K562 (cell line): ENCODE results near the gene ENHO. TPM values are rescaled to one million over a fixed set of nuclear protein-coding genes. Genes with fewer than 3 reads are reported as not detected.

ENCODE experiments used
- ATAC-seq: fragments of 200-7000 bp; cut with Tn5 transposase; 3 replicates; pipeline ENCODE4 v1.9.1; 2020; ENCODE audit warnings: moderate library complexity
- BruUV-seq: library from RNA; stranded (reverse); fragments of 400-500 nt; replicated peaks from 2 replicates; lab custom pipeline; 2021; lab: Mats Ljungman, UMichigan
- CTCF ChIA-PET: fragments of 300-600 bp; formaldehyde crosslinking; extraction: SDS; loops from one replicate; lab custom pipeline; 2021; ENCODE audit warnings: low intra/inter-chr PET ratio; lab: Yijun Ruan, JAX
- POLR2A ChIA-PET: fragments of 300-600, 350-650 bp; sonication (Branson Sonifier 250); formaldehyde crosslinking; extraction: SDS; loops from one replicate; lab custom pipeline; 2021; ENCODE audit warnings: antibody characterized with exemption, inconsistent platforms; lab: Yijun Ruan, JAX
- DNase-seq, 4 experiments: peaks; one replicate each; pipeline versions ENCODE4 v3.0.0 to v3.0.0-alpha.2; 2011 to 2018; ENCODE audit warnings: low spot score in 3 of 4, mixed read lengths in 3 of 4; ENCODE audit errors: extremely low read depth in 1 of 4
- FAIRE-seq: peaks from 2 replicates; lab custom pipeline; 2011; peaks lifted over from hg19 to GRCh38; lab: Jason Lieb, UNC
- H2AFZ ChIP-seq: 2 replicates; pipeline ENCODE4 v1.6.0; 2011; ENCODE audit warnings: low read depth, low read length, control low read depth, inconsistent platforms
- H3K27ac ChIP-seq: fragments of 200-600 bp; 3 replicates; pipeline ENCODE4 v1.8.0; 2011; ENCODE audit warnings: low read depth, mild to moderate bottlenecking, control low read depth, inconsistent platforms, low read length, moderate library complexity, mixed read lengths; ENCODE audit errors: extremely low read depth
- H3K27me3 ChIP-seq, 2 experiments: fragments of 300-600 bp in 1 of 2; 2 replicates in 1 of 2; 3 replicates in 1 of 2; pipeline versions ENCODE4 v1.6.0 to v1.8.0; 2011; ENCODE audit warnings: inconsistent platforms in 2 of 2, low read length in 2 of 2, mild to moderate bottlenecking in 1 of 2, mixed read lengths in 1 of 2, moderate library complexity in 1 of 2; ENCODE audit not compliant: control insufficient read depth in 2 of 2, insufficient read depth in 2 of 2
- H3K36me3 ChIP-seq: fragments of 300-600 bp; 3 replicates; pipeline ENCODE4 v1.8.0; 2011; ENCODE audit warnings: mild to moderate bottlenecking, low read length, inconsistent platforms; ENCODE audit not compliant: control insufficient read depth, insufficient read depth
- H3K4me1 ChIP-seq, 2 experiments: fragments of 200-600 bp in 1 of 2; replicated peaks in 1 of 2; 2 replicates in 1 of 2; 3 replicates in 1 of 2; pipeline versions ENCODE4 v1.5.1 to v1.8.0; 2011; ENCODE audit warnings: inconsistent platforms in 2 of 2, low read length in 2 of 2, mild to moderate bottlenecking in 1 of 2, mixed read lengths in 1 of 2, moderate library complexity in 1 of 2; ENCODE audit not compliant: control insufficient read depth in 2 of 2, insufficient read depth in 2 of 2
- H3K4me2 ChIP-seq: 2 replicates; pipeline ENCODE4 v1.6.1; 2011; ENCODE audit warnings: low read length, control low read depth, inconsistent platforms, mixed read lengths; ENCODE audit not compliant: insufficient read depth
- H3K4me3 ChIP-seq: fragments of 200-600 bp; sonication (generic), shearing (Covaris generic); 2 replicates; pipeline ENCODE4 v1.5.1; 2016; ENCODE audit warnings: control low read depth, inconsistent platforms
- H3K79me2 ChIP-seq: fragments of 200-600 bp; 3 replicates; pipeline ENCODE4 v1.8.0; 2011; ENCODE audit warnings: low read length, inconsistent platforms; ENCODE audit not compliant: control insufficient read depth, insufficient read depth
- H3K9ac ChIP-seq, 2 experiments: 2 replicates each; pipeline versions ENCODE4 v1.6.0 to v1.6.1; 2011; ENCODE audit warnings: low read depth in 2 of 2, low read length in 2 of 2, control low read depth in 1 of 2, inconsistent platforms in 1 of 2, mild to moderate bottlenecking in 1 of 2, mixed read lengths in 1 of 2; ENCODE audit not compliant: insufficient read depth in 1 of 2
- H3K9me1 ChIP-seq: one replicate; pipeline ENCODE4 v1.6.0; 2011; ENCODE audit warnings: inconsistent platforms, mild to moderate bottlenecking, low read length, moderate library complexity; ENCODE audit not compliant: control insufficient read depth, insufficient read depth
- H3K9me3 ChIP-seq: replicated peaks from 2 replicates; pipeline ENCODE4 v1.5.1; 2011; ENCODE audit warnings: low read depth, low read length, inconsistent platforms; ENCODE audit not compliant: control insufficient read depth, insufficient read depth
- H4K20me1 ChIP-seq: replicated peaks from 2 replicates; pipeline ENCODE4 v1.6.1; 2011; ENCODE audit warnings: low read length, inconsistent platforms, mixed read lengths; ENCODE audit not compliant: control insufficient read depth, insufficient read depth
- ARID3B ChIP-seq: fragments of 250-450 bp; sonication (Bioruptor Pico); IDR thresholded peaks from 2 replicates; pipeline ENCODE4 v1.4.0; 2020; ENCODE audit warnings: borderline replicate concordance
- CAMTA2 ChIP-seq: fragments of 250-450 bp; sonication (Bioruptor Pico); conservative IDR thresholded peaks from 2 replicates; pipeline ENCODE4 v1.5.1; 2022
- CBX1 ChIP-seq: sonication (generic); IDR thresholded peaks from 2 replicates; pipeline ENCODE4 v1.6.1; 2016; ENCODE audit warnings: antibody characterized with exemption, low read depth, mild to moderate bottlenecking
- COPS2 ChIP-seq: fragments of 450-650 bp; conservative IDR thresholded peaks from 2 replicates; pipeline ENCODE4 v1.6.1; 2016; ENCODE audit warnings: mild to moderate bottlenecking, moderate library complexity
- ETV5 ChIP-seq: sonication (generic); formaldehyde crosslinking; IDR thresholded peaks from 2 replicates; pipeline ENCODE4 v1.4.0; 2020; ENCODE audit warnings: low read depth, mild to moderate bottlenecking, missing genetic modification reagents
- GATAD2B ChIP-seq: fragments of 450-650 bp; IDR thresholded peaks from 2 replicates; pipeline ENCODE4 v1.6.1; 2017; ENCODE audit warnings: mild to moderate bottlenecking, borderline replicate concordance
- NBN ChIP-seq: fragments of 450-650 bp; IDR thresholded peaks from 2 replicates; pipeline ENCODE4 v1.6.1; 2016; ENCODE audit warnings: low read depth, mild to moderate bottlenecking
- RBBP5 ChIP-seq: fragments of 200-600 bp; sonication (generic); IDR thresholded peaks from 2 replicates; pipeline ENCODE4 v1.6.1; 2012; ENCODE audit warnings: borderline replicate concordance, mild to moderate bottlenecking, low read length, control low read depth, inconsistent platforms; ENCODE audit not compliant: insufficient read depth, poor library complexity, severe bottlenecking
- ZBTB17 ChIP-seq: fragments of 450-650 bp; formaldehyde crosslinking; IDR thresholded peaks from 2 replicates; pipeline ENCODE4 v1.4.0; 2020; ENCODE audit warnings: mild to moderate bottlenecking
- WGBS: fragments of 100-300 bp; shearing (Covaris generic); methylation state at CpG from one replicate; pipeline ENCODE4 v1.1.6; 2016; ENCODE audit warnings: low coverage, mixed read lengths; ENCODE audit not compliant: insufficient coverage; ENCODE audit errors: missing lambda C conversion rate; 5-methylcytosine and 5-hydroxymethylcytosine counted together
- in situ Hi-C: fragments of 300-500 bp; cut with MboI; formaldehyde crosslinking; loops from 4 replicates; pipeline ENCODE4 v1.15.0; 2018; ENCODE audit warnings: inconsistent platforms, mixed read lengths
- intact Hi-C: fragments of 100-400 bp; cut with micrococcal nuclease; formaldehyde crosslinking; loops from 2 replicates; pipeline ENCODE4 v1.14.2; 2022
- polyA plus RNA-seq, 8 experiments: library from polyadenylated mRNA; depleted of rRNA in 4 of 8; stranded (reverse) in 5 of 8; unstranded in 3 of 8; fragments of >200 nt; fragmentation: Nextera tagmentation in 2 of 8; fragmentation: Illumina TruSeq in 1 of 8; extraction: Ambion mirVana in 2 of 8; extraction: Trizol in 1 of 8; gene quantifications; 2 replicates each; pipeline versions ENCODE4 v1.2.1 to v1.2.3, GENCODE V29; 2011 to 2014; ENCODE audit warnings: inconsistent platforms in 1 of 8, missing spikeins in 1 of 8
- total RNA-seq, 7 experiments: library from RNA; depleted of rRNA in 6 of 7; stranded (reverse); fragments of >200 nt in 6 of 7; fragmentation: Illumina TruSeq in 2 of 7; extraction: Trizol in 2 of 7; gene quantifications; 2 replicates each; pipeline versions ENCODE4 v1.2.1 to v1.2.3, GENCODE V29; 2011 to 2021; ENCODE audit warnings: low replicate concordance in 1 of 7
- TF ChIP-seq, protein P1 (sequence below), 2 experiments: fragments of 450-650 bp; IDR thresholded peaks; 2 replicates each; pipeline ENCODE4 v1.6.1; 2018; ENCODE audit warnings: mild to moderate bottlenecking in 2 of 2, low read depth in 1 of 2; ENCODE audit not compliant: partially characterized antibody in 2 of 2

Gene ENHO
- total and polyA plus RNA-seq, 9 of the 15 experiments (the other 6 are each of a cell fraction or from before 2014, with no cell fraction given) = 0.24 TPM; not detected in 8

- Histone ChIP-seq H4K20me1 (no peaks in the 10 kb centered on the region), H3K4me3 (no peak overlapping the region), H3K9me3 (no peaks in the 10 kb centered on the region), H3K4me1 (peaks cover 6 to 12% of the 10 kb centered on the region in 2 experiments; a peak in 4 of 5 replicates), H3K9ac (no peak overlapping the region), H3K36me3 (no peaks in the 10 kb centered on the region), H3K79me2 (no peaks in the 10 kb centered on the region), H3K9me1 (no peaks in the 10 kb centered on the region), H3K27me3 (peaks cover 0 to 15% of the 10 kb centered on the region in 2 experiments; a peak in 2 of 5 replicates), H2AFZ (no peak overlapping the region), H3K27ac (no peak overlapping the region), H3K4me2 (no peak overlapping the region)
- in situ Hi-C loops (no loop called here), intact Hi-C loops (no loop called here)
- no peak for DNase-seq
- POLR2A ChIA-PET = no interaction called here
- no peak for FAIRE-seq
- TF ChIP-seq RBBP5 (no peak), CAMTA2 (CRISPR knock-in tag) (no peak), NBN (no peak), GATAD2B (no peak), CBX1 (no peak), ETV5 (CRISPR knock-in tag) (no peak), COPS2 (no peak), ZBTB17 (CRISPR knock-in tag) (no peak), ARID3B (no peak)
- TF ChIP-seq, protein P1, sequence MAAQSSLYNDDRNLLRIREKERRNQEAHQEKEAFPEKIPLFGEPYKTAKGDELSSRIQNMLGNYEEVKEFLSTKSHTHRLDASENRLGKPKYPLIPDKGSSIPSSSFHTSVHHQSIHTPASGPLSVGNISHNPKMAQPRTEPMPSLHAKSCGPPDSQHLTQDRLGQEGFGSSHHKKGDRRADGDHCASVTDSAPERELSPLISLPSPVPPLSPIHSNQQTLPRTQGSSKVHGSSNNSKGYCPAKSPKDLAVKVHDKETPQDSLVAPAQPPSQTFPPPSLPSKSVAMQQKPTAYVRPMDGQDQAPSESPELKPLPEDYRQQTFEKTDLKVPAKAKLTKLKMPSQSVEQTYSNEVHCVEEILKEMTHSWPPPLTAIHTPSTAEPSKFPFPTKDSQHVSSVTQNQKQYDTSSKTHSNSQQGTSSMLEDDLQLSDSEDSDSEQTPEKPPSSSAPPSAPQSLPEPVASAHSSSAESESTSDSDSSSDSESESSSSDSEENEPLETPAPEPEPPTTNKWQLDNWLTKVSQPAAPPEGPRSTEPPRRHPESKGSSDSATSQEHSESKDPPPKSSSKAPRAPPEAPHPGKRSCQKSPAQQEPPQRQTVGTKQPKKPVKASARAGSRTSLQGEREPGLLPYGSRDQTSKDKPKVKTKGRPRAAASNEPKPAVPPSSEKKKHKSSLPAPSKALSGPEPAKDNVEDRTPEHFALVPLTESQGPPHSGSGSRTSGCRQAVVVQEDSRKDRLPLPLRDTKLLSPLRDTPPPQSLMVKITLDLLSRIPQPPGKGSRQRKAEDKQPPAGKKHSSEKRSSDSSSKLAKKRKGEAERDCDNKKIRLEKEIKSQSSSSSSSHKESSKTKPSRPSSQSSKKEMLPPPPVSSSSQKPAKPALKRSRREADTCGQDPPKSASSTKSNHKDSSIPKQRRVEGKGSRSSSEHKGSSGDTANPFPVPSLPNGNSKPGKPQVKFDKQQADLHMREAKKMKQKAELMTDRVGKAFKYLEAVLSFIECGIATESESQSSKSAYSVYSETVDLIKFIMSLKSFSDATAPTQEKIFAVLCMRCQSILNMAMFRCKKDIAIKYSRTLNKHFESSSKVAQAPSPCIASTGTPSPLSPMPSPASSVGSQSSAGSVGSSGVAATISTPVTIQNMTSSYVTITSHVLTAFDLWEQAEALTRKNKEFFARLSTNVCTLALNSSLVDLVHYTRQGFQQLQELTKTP (IDR thresholded peaks at IDR 0.05; ENCODE audit: low read depth in 1 of 2, partially characterized antibody in 2 of 2) = no peak
- ATAC-seq = no peak
- no TSS peak for BruUV-seq
- CTCF ChIA-PET = no interaction called here
- 9% methylated on average over 9 of the region's 31 CpGs for WGBS
Observed at GRCh38 chr9:34522091-34522887, 501 bp downstream of the ENHO start.
